DOHH2 (cell line): ENCODE results near the gene ANKRD30A.

ENCODE experiments used
- CTCF ChIP-seq: fragments of 200-600 bp; sonication (generic); IDR thresholded peaks from one replicate; pipeline ENCODE4 v1.5.1; 2014; ENCODE audit warnings: antibody characterized with exemption, mild to moderate bottlenecking, low read depth, low read length; ENCODE audit not compliant: poor library complexity, severe bottlenecking
- EZH2phosphoT487 ChIP-seq: fragments of 200-600 bp; sonication (generic); IDR thresholded peaks from 2 replicates; pipeline ENCODE4 v1.6.1; 2017; ENCODE audit warnings: borderline replicate concordance, mild to moderate bottlenecking, antibody characterized with exemption, low read length, moderate library complexity, mixed read lengths

DNA sequence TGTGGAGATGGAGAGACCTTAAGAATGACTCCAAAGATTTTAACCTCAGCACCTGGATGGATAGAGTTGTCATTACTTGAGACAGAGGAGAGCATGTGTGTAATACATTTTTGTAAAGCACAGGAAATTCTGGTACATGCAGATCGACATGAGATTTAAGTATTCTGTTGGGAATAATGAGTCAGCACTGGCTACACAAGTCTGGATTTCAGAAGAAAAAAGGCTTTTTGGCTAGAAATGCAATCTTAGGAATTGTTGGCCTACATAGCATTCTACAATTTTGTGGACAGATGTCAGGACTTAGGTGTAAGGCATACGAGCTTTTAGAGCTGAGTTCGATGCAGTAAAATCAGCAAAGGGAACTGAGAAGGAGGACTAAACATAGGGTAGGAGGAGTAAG lies 24.1 kb upstream of the ANKRD30A start:
- TF ChIP-seq CTCF, result no peak
- TF ChIP-seq EZH2phosphoT487, result no peak
